ENCODE results near the gene GMPR. TPM values are rescaled to one million over a fixed set of nuclear protein-coding genes. Genes with fewer than 3 reads are reported as not detected.

Gene GMPR
- total and polyA plus RNA-seq, 2 donors (not counting 3 experiments of a cell fraction or from before 2014, with no cell fraction given) = 36.3 to 64.0 TPM

GRCh38 chr6:16208989-16209388, 29.4 kb upstream of the GMPR start:
- Histone ChIP-seq H3K4me3 (replicated peaks in 1 of 3; ENCODE audit: insufficient read depth in 1 of 3, low read depth in 1 of 3, low read length in 3 of 3) (no peak overlapping the region), H3K9ac (replicated peaks; ENCODE audit: extremely low read depth, insufficient read depth, low read length) (no peak overlapping the region), H3K9me3 (replicated peaks; ENCODE audit: control insufficient read depth, insufficient read depth, low read length) (no peaks in the 10 kb centered on the region), H3K27me3 (ENCODE audit: control insufficient read depth in 2 of 2, insufficient read depth in 2 of 2, low read length in 2 of 2) (no peaks in the 10 kb centered on the region), H3K9me1 (replicated peaks; ENCODE audit: control insufficient read depth, extremely low read depth, insufficient read depth, low read length) (no peaks in the 10 kb centered on the region), H2AFZ (ENCODE audit: low read depth, low read length) (no peak overlapping the region), H3K4me1 (ENCODE audit: control insufficient read depth, extremely low read depth, insufficient read depth, low read length) (peaks cover 14% of the 10 kb centered on the region), H3K36me3 (ENCODE audit: control insufficient read depth in 2 of 2, extremely low read depth in 1 of 2, insufficient read depth in 2 of 2, low read length in 2 of 2) (no peaks in the 10 kb centered on the region), H4K20me1 (replicated peaks; ENCODE audit: control insufficient read depth, extremely low read depth, insufficient read depth, low read length) (no peaks in the 10 kb centered on the region), H3K27ac (ENCODE audit: insufficient read depth, low read depth, low read length) (no peak overlapping the region), H3K79me2 (ENCODE audit: control insufficient read depth, insufficient read depth, low read length) (no peaks in the 10 kb centered on the region), H3K4me2 (ENCODE audit: insufficient read depth, low read length) (no peak overlapping the region)
- no peak for DNase-seq (ENCODE audit: low read depth, low spot score)
- no peak for FAIRE-seq
- intact Hi-C loops (cut with micrococcal nuclease) = loop anchor here (10.0 kb wide), 1 partner anchor 654 kb away; no protein-coding TSS in a partner anchor
- dilution Hi-C loops (cut with MboI; ENCODE audit: extremely low pct_ligation_motif_present, low sequenced_read_pairs) = no loop called here
- BruUV-seq (replicated peaks) = no TSS peak
- CTCF ChIA-PET = interaction anchor here (1.0 to 2.3 kb wide), 4 partner anchors 45 to 518 kb away, joined by 3 to 7 read pairs (median 4); no protein-coding TSS in a partner anchor
- POLR2A ChIA-PET = no interaction called here
- TF ChIP-seq EZH2 (IDR thresholded peaks at IDR 0.05; ENCODE audit: borderline replicate concordance, low read depth, low read length, severe bottlenecking) (no peak), POLR2AphosphoS5 (IDR thresholded peaks at IDR 0.05; ENCODE audit: insufficient read depth, low read depth, low read length) (no peak), GATA2 (IDR thresholded peaks at IDR 0.05; ENCODE audit: insufficient read depth, insufficient read length, low read depth, low read length) (no peak), POLR2A (IDR thresholded peaks at IDR 0.05; ENCODE audit: low read depth, low read length) (no peak), MAX (IDR thresholded peaks at IDR 0.05; ENCODE audit: insufficient read depth, insufficient read length) (no peak), JUN (IDR thresholded peaks at IDR 0.05; ENCODE audit: borderline replicate concordance, insufficient read depth, insufficient read length, low read depth) (no peak), FOS (IDR thresholded peaks at IDR 0.05; ENCODE audit: borderline replicate concordance, insufficient read depth, low read length) (no peak), MYC (IDR thresholded peaks at IDR 0.05; ENCODE audit: low read depth, low read length) (no peak)
- TF ChIP-seq, protein P1, sequence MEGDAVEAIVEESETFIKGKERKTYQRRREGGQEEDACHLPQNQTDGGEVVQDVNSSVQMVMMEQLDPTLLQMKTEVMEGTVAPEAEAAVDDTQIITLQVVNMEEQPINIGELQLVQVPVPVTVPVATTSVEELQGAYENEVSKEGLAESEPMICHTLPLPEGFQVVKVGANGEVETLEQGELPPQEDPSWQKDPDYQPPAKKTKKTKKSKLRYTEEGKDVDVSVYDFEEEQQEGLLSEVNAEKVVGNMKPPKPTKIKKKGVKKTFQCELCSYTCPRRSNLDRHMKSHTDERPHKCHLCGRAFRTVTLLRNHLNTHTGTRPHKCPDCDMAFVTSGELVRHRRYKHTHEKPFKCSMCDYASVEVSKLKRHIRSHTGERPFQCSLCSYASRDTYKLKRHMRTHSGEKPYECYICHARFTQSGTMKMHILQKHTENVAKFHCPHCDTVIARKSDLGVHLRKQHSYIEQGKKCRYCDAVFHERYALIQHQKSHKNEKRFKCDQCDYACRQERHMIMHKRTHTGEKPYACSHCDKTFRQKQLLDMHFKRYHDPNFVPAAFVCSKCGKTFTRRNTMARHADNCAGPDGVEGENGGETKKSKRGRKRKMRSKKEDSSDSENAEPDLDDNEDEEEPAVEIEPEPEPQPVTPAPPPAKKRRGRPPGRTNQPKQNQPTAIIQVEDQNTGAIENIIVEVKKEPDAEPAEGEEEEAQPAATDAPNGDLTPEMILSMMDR (IDR thresholded peaks at IDR 0.05; ENCODE audit: extremely low read depth in 1 of 2, insufficient read depth in 1 of 2, low read depth in 1 of 2, low read length in 2 of 2) = no peak

Measured in endothelial cell of umbilical vein (primary cell).